Measurements from ENCODE around the gene PLA2G2D.

DNA sequence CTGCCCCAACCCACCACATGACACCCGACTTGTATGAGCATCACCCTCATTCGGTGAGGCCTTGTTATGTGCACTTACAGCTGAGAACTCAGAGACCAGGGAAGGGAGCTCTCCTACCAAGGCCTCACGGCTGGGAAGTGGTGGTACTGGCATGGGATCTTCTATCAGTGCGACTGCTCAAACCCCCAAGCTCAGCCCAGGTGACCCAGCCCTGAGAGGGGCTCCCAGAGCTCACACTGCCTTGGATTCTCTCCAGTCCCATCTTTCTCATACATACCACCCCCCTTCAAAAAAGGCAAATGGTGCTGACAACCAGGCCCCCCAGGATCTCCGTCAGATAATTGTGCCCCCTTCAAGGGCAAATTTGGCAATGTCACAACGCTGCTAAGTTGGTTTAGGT is 19.0 kb upstream of the PLA2G2D start:
- TF ChIP-seq GLIS3 (CRISPR knock-in tag; IDR thresholded peaks at IDR 0.05) (no peak), ZC3H10 (CRISPR knock-in tag; IDR thresholded peaks at IDR 0.05) (no peak), PATZ1 (CRISPR knock-in tag; IDR thresholded peaks at IDR 0.05; ENCODE audit: borderline replicate concordance) (no peak), POU6F1 (CRISPR knock-in tag; IDR thresholded peaks at IDR 0.05; ENCODE audit: borderline replicate concordance, low read depth) (no peak), CSRNP3 (CRISPR knock-in tag; IDR thresholded peaks at IDR 0.05) (no peak), SNAI2 (CRISPR knock-in tag; IDR thresholded peaks at IDR 0.05) (no peak), TCF4 (CRISPR knock-in tag; IDR thresholded peaks at IDR 0.05; ENCODE audit: borderline replicate concordance) (no peak), ZFP30 (CRISPR knock-in tag; IDR thresholded peaks at IDR 0.05) (no peak), ARNTL (CRISPR knock-in tag; IDR thresholded peaks at IDR 0.05; ENCODE audit: borderline replicate concordance, low read depth) (no peak)
